H1 (cell line): ENCODE measurements around the gene TNRC6C. TPM values are rescaled to one million over a fixed set of nuclear protein-coding genes. Genes with fewer than 3 reads are reported as not detected.

Experiments
- CTCF ChIA-PET: fragments of 300-600 bp; sonication (Branson Sonifier 250); formaldehyde crosslinking; loops from one replicate; lab custom pipeline; 2021; ENCODE audit not compliant: partially characterized antibody; lab: Charles Lee
- POLR2A ChIA-PET: fragments of 300-600 bp; sonication (Branson Sonifier 250); formaldehyde crosslinking; loops from one replicate; lab custom pipeline; 2021; ENCODE audit warnings: inconsistent platforms; ENCODE audit not compliant: partially characterized antibody; lab: Charles Lee
- DNase-seq, 2 experiments: peaks; one replicate each; pipeline versions ENCODE4 v3.0.0 to v3.0.0-alpha.2; 2010 to 2022; ENCODE audit warnings: low spot score in 2 of 2, low read depth in 1 of 2, mixed read lengths in 1 of 2
- FAIRE-seq: peaks from 2 replicates; lab custom pipeline; 2011; peaks lifted over from hg19 to GRCh38; lab: Jason Lieb, UNC
- H2AFZ ChIP-seq: 2 replicates; pipeline ENCODE4 v1.8.1; 2012; ENCODE audit warnings: low read length, inconsistent platforms
- H2AK5ac ChIP-seq: 2 replicates; pipeline ENCODE4 v1.6.1; 2013; ENCODE audit warnings: low read depth, low read length
- H2BK120ac ChIP-seq: replicated peaks from 2 replicates; pipeline ENCODE3; 2013; ENCODE audit warnings: low read depth, low read length, inconsistent platforms
- H2BK12ac ChIP-seq: 2 replicates; pipeline ENCODE4 v1.6.1; 2013; ENCODE audit warnings: low read depth, low read length
- H2BK15ac ChIP-seq: 2 replicates; pipeline ENCODE4 v1.6.1; 2013; ENCODE audit warnings: low read length
- H2BK20ac ChIP-seq: 2 replicates; pipeline ENCODE4 v1.6.1; 2013; ENCODE audit warnings: low read length
- H2BK5ac ChIP-seq: 2 replicates; pipeline ENCODE4 v1.6.1; 2013; ENCODE audit warnings: low read depth, low read length
- H3K14ac ChIP-seq: 2 replicates; pipeline ENCODE4 v1.6.1; 2013; ENCODE audit warnings: inconsistent platforms; ENCODE audit not compliant: insufficient read length
- H3K18ac ChIP-seq: 2 replicates; pipeline ENCODE4 v1.6.1; 2013; ENCODE audit warnings: low read length; ENCODE audit errors: extremely low read depth
- H3K23ac ChIP-seq: 2 replicates; pipeline ENCODE4 v1.6.1; 2013; ENCODE audit warnings: inconsistent platforms; ENCODE audit not compliant: insufficient read length
- H3K23me2 ChIP-seq: 2 replicates; pipeline ENCODE4 v1.6.1; 2013; ENCODE audit warnings: low read depth, low read length
- H3K27ac ChIP-seq: 2 replicates; pipeline ENCODE4 v1.6.1; 2011; ENCODE audit warnings: low read depth, low read length, inconsistent platforms
- H3K27me3 ChIP-seq, 4 experiments: replicated peaks in 1 of 4; 1 replicate in 1 of 4; 2 replicates in 3 of 4; pipeline versions ENCODE4 v1.6.1 to v1.8.1; 2011 to 2013; ENCODE audit warnings: low read length in 3 of 4, mild to moderate bottlenecking in 3 of 4, inconsistent platforms in 2 of 4, mixed read lengths in 2 of 4, moderate library complexity in 1 of 4; ENCODE audit not compliant: control insufficient read depth in 3 of 4, insufficient read depth in 3 of 4; ENCODE audit errors: extremely low read depth in 1 of 4
- H3K36me3 ChIP-seq, 4 experiments: 2 replicates each; pipeline versions ENCODE4 v1.6.1 to v1.8.1; 2011 to 2013; ENCODE audit warnings: mild to moderate bottlenecking in 4 of 4, low read length in 3 of 4, moderate library complexity in 2 of 4, control low read depth in 1 of 4, inconsistent platforms in 1 of 4; ENCODE audit not compliant: insufficient read depth in 4 of 4, control insufficient read depth in 2 of 4
- H3K4ac ChIP-seq: replicated peaks from 2 replicates; pipeline ENCODE3; 2013; ENCODE audit warnings: low read length, low read depth, mixed read lengths, inconsistent platforms; ENCODE audit not compliant: insufficient read length
- H3K4me1 ChIP-seq, 4 experiments: replicated peaks in 1 of 4; 1 replicate in 1 of 4; 2 replicates in 3 of 4; pipeline versions ENCODE4 v1.6.1 to v1.8.1; 2011 to 2013; ENCODE audit warnings: low read length in 3 of 4, inconsistent platforms in 2 of 4, mixed read lengths in 1 of 4; ENCODE audit not compliant: insufficient read depth in 4 of 4, control insufficient read depth in 3 of 4
- H3K4me2 ChIP-seq, 2 experiments: 2 replicates each; pipeline versions ENCODE4 v1.6.1 to v1.8.1; 2011 to 2013; ENCODE audit warnings: low read depth in 2 of 2, low read length in 2 of 2, control low read depth in 1 of 2, inconsistent platforms in 1 of 2, mild to moderate bottlenecking in 1 of 2; ENCODE audit not compliant: insufficient read depth in 1 of 2
- H3K4me3 ChIP-seq, 4 experiments: fragments of 200-600, 300-600 bp in 1 of 4; sonication (generic), shearing (Covaris generic), sonication (Bioruptor Twin) in 1 of 4; 2 replicates each; pipeline versions ENCODE4 v1.5.1 to v1.8.1; 2011 to 2016; ENCODE audit warnings: low read length in 4 of 4, low read depth in 3 of 4, control low read depth in 2 of 4, inconsistent platforms in 2 of 4, mild to moderate bottlenecking in 2 of 4, mixed read lengths in 1 of 4, moderate library complexity in 1 of 4; ENCODE audit not compliant: insufficient read depth in 2 of 4; ENCODE audit errors: extremely low read depth in 1 of 4
- H3K56ac ChIP-seq: replicated peaks from 2 replicates; pipeline ENCODE3; 2013; ENCODE audit warnings: low read depth, mild to moderate bottlenecking, mixed read lengths, low read length, inconsistent platforms; ENCODE audit not compliant: insufficient read length
- H3K79me1 ChIP-seq: 2 replicates; pipeline ENCODE4 v1.6.1; 2013; ENCODE audit warnings: low read depth, low read length, control low read depth
- H3K79me2 ChIP-seq, 2 experiments: 2 replicates each; pipeline versions ENCODE4 v1.6.1 to v1.8.1; 2012 to 2013; ENCODE audit warnings: low read length in 2 of 2, mild to moderate bottlenecking in 2 of 2, inconsistent platforms in 1 of 2; ENCODE audit not compliant: insufficient read depth in 2 of 2, control insufficient read depth in 1 of 2
- H3K9ac ChIP-seq, 4 experiments: replicated peaks in 1 of 4; 1 replicate in 1 of 4; 2 replicates in 3 of 4; pipeline versions ENCODE4 v1.6.1 to v1.8.1; 2011 to 2013; ENCODE audit warnings: low read depth in 3 of 4, low read length in 3 of 4, control low read depth in 2 of 4, mild to moderate bottlenecking in 2 of 4, moderate library complexity in 2 of 4, inconsistent platforms in 1 of 4; ENCODE audit errors: extremely low read depth in 1 of 4
- H3K9me3 ChIP-seq, 2 experiments: 2 replicates each; pipeline versions ENCODE4 v1.6.1 to v1.8.1; 2012 to 2013; ENCODE audit warnings: mild to moderate bottlenecking in 2 of 2, moderate library complexity in 2 of 2, control low read depth in 1 of 2, inconsistent platforms in 1 of 2, low read depth in 1 of 2, low read length in 1 of 2, mixed read lengths in 1 of 2; ENCODE audit not compliant: insufficient read depth in 2 of 2
- H4K20me1 ChIP-seq, 2 experiments: replicated peaks in 1 of 2; 2 replicates each; pipeline versions ENCODE3 to v1.8.1; 2011 to 2013; ENCODE audit warnings: inconsistent platforms in 2 of 2, low read length in 2 of 2, mild to moderate bottlenecking in 1 of 2; ENCODE audit not compliant: insufficient read depth in 2 of 2, control insufficient read depth in 1 of 2
- H4K5ac ChIP-seq: 2 replicates; pipeline ENCODE4 v1.6.1; 2013; ENCODE audit warnings: low read length, low read depth, mixed read lengths, inconsistent platforms; ENCODE audit not compliant: insufficient read length
- H4K8ac ChIP-seq: 2 replicates; pipeline ENCODE4 v1.8.0; 2013; ENCODE audit warnings: mild to moderate bottlenecking, moderate library complexity, low read length, inconsistent platforms; ENCODE audit not compliant: insufficient read depth; ENCODE audit errors: extremely low read depth
- H4K91ac ChIP-seq: replicated peaks from 2 replicates; pipeline ENCODE3; 2013; ENCODE audit warnings: low read length, mixed read lengths, inconsistent platforms; ENCODE audit not compliant: insufficient read length
- ATF3 ChIP-seq: IDR thresholded peaks from 2 replicates; pipeline ENCODE4 v1.6.1; 2011; ENCODE audit warnings: low read depth, mild to moderate bottlenecking, low read length; ENCODE audit not compliant: insufficient read depth
- BACH1 ChIP-seq: IDR thresholded peaks from 2 replicates; pipeline ENCODE4 v1.6.1; 2012; ENCODE audit warnings: low read length, improper control_type of control experiment
- CHD2 ChIP-seq: IDR thresholded peaks from 2 replicates; pipeline ENCODE4 v1.6.1; 2012; ENCODE audit warnings: low read length, improper control_type of control experiment
- E2F6 ChIP-seq: IDR thresholded peaks from 2 replicates; pipeline ENCODE4 v1.6.1; 2012; ENCODE audit warnings: inconsistent platforms
- HDAC2 ChIP-seq, 2 experiments: fragments of 300-600 bp in 1 of 2; sonication (generic) in 1 of 2; IDR thresholded peaks; 2 replicates each; pipeline ENCODE4 v1.6.1; 2011 to 2012; ENCODE audit warnings: low read depth in 2 of 2, low read length in 2 of 2, mild to moderate bottlenecking in 2 of 2, moderate library complexity in 2 of 2, borderline replicate concordance in 1 of 2, inconsistent platforms in 1 of 2
- POLR2A ChIP-seq, 2 experiments: IDR thresholded peaks; 1 replicate in 1 of 2; 2 replicates in 1 of 2; pipeline ENCODE4 v1.6.1; 2011; ENCODE audit warnings: low read depth in 2 of 2, low read length in 2 of 2, mild to moderate bottlenecking in 2 of 2; ENCODE audit errors: control extremely low read depth in 1 of 2
- POLR2AphosphoS5 ChIP-seq: IDR thresholded peaks from 2 replicates; pipeline ENCODE4 v1.6.1; 2011; ENCODE audit warnings: low read depth, low read length
- RFX5 ChIP-seq: IDR thresholded peaks from 2 replicates; pipeline ENCODE4 v1.6.1; 2011; ENCODE audit warnings: low read depth, low read length, improper control_type of control experiment, borderline replicate concordance
- RNF2 ChIP-seq: fragments of 200-900, 300-1000 bp; sonication (generic); IDR thresholded peaks from 2 replicates; pipeline ENCODE4 v1.7.1; 2016; ENCODE audit warnings: borderline replicate concordance, low read depth, mild to moderate bottlenecking, antibody characterized with exemption, low read length; ENCODE audit not compliant: poor library complexity, severe bottlenecking; ENCODE audit errors: missing control alignments
- SIN3A ChIP-seq, 2 experiments: IDR thresholded peaks in 1 of 2; conservative IDR thresholded peaks in 1 of 2; 2 replicates each; pipeline ENCODE4 v1.6.1; 2011 to 2012; ENCODE audit warnings: low read length in 2 of 2, improper control_type of control experiment in 1 of 2, low read depth in 1 of 2, mild to moderate bottlenecking in 1 of 2
- SIX5 ChIP-seq: IDR thresholded peaks from 2 replicates; pipeline ENCODE4 v1.6.1; 2011; ENCODE audit warnings: mild to moderate bottlenecking, low read depth, low read length
- WGBS, 2 experiments: shearing (Covaris generic) in 1 of 2; methylation state at CpG; one replicate each; pipeline versions ENCODE4 v1.1.6 to v1.1.7; 2013 to 2015; ENCODE audit warnings: low lambda C conversion rate in 2 of 2, mixed read lengths in 2 of 2, inconsistent platforms in 1 of 2, low coverage in 1 of 2, missing lambda C conversion rate in 1 of 2; ENCODE audit not compliant: insufficient replicate concordance in 2 of 2, insufficient coverage in 1 of 2, insufficient read length in 1 of 2; ENCODE audit errors: extremely low coverage in 1 of 2, missing lambda C conversion rate in 1 of 2; 5-methylcytosine and 5-hydroxymethylcytosine counted together
- polyA plus RNA-seq, 7 experiments: library from polyadenylated mRNA; depleted of rRNA in 3 of 7; stranded (reverse) in 5 of 7; unstranded in 2 of 7; fragments of >200 nt in 5 of 7; fragments of 200-250 nt in 2 of 7; gene quantifications; 1 replicate in 5 of 7; 2 replicates in 1 of 7; 4 replicates in 1 of 7; pipeline versions ENCODE4 v1.2.1 to v1.2.3, GENCODE V29; 2011 to 2013; ENCODE audit warnings: missing spikeins in 2 of 7, mixed read lengths in 2 of 7
- total RNA-seq: library from RNA; stranded (reverse); fragmentation: NEBNext Ultra II Directional; extraction: Animal tissue kit (Norgen Biotek cat#: 25700); gene quantifications from 2 replicates; pipeline ENCODE4 v1.2.1, GENCODE V29; 2021

TNRC6C gene
- total and polyA plus RNA-seq, 2 of the 8 experiments (the other 6 are each of a cell fraction or from before 2014, with no cell fraction given): 2.8 to 28.9 TPM

GRCh38 chr17:77936881-77937280, 21.6 kb upstream of the TNRC6C start:
- Histone ChIP-seq H2BK120ac (no peak overlapping the region), H2AK5ac (0 out of 2 replicates have a peak overlapping the region, but pooled peaks have one; percentile 0), H3K36me3 (no peaks in the 10 kb centered on the region), H3K4ac (no peak overlapping the region), H3K56ac (no peak overlapping the region), H2BK12ac (peak overlapping the region; percentile 88; the same call in 1 of the 2 replicates), H3K4me2 (no peak overlapping the region), H3K4me3 (no peak overlapping the region), H4K20me1 (no peaks in the 10 kb centered on the region), H2BK15ac (peak overlapping the region; percentile 53; the same call in 1 of the 2 replicates), H3K9ac (no peak overlapping the region), H3K18ac (0 out of 2 replicates have a peak overlapping the region, but pooled peaks have one; percentile 29), H3K14ac (no peak overlapping the region), H2AFZ (no peak overlapping the region), H3K4me1 (peaks cover 2 to 9% (median 7%) of the 10 kb centered on the region in 4 experiments; a peak in 6 of 7 replicates), H2BK5ac (peak overlapping the region; percentile 55; the same call in 1 of the 2 replicates), H3K79me1 (no peaks in the 10 kb centered on the region), H2BK20ac (peak overlapping the region; percentile 28; the same call in 1 of the 2 replicates), H4K91ac (peak overlapping the region; percentile 20), H3K23me2 (no peaks in the 10 kb centered on the region), H4K5ac (peak overlapping the region; percentile 19), H4K8ac (no peak overlapping the region; the same call in 1 of the 2 replicates), H3K9me3 (no peaks in the 10 kb centered on the region), H3K23ac (no peak overlapping the region), H3K27me3 (no peaks in the 10 kb centered on the region; a peak in 1 of 7 replicates), H3K79me2 (no peaks in the 10 kb centered on the region), H3K27ac (no peak overlapping the region)
- WGBS, 2 experiments: 91% methylated on average over 10 of the region's 10 CpGs; no CpG with 5 or more reads in 1 of the 2 experiments
- ChIA-PET POLR2A (interaction anchor here (0.7 to 10.3 kb wide), 2 partner anchors 12 to 19 kb away, joined by 4 to 100 read pairs; partner anchors contain the start of gene TNRC6C), CTCF (interaction anchor here (1.4 kb wide), 1 partner anchor 44 kb away, joined by 5 read pairs; no protein-coding TSS in a partner anchor)
- FAIRE-seq (no peak), DNase-seq (no peak)
- no peak for TF ChIP-seq ATF3
- TF ChIP-seq RNF2: no peak
- TF ChIP-seq SIX5: no peak
- peak; percentile 32; the same call in 1 of the 2 replicates for TF ChIP-seq E2F6
- TF ChIP-seq HDAC2 (IDR thresholded peaks at IDR 0.05; ENCODE audit: borderline replicate concordance in 1 of 2, low read depth in 2 of 2, low read length in 2 of 2): no peak
- no peak for TF ChIP-seq RFX5
- no peak for TF ChIP-seq POLR2AphosphoS5
- TF ChIP-seq SIN3A (conservative IDR thresholded peaks at IDR 0.05 in 1 of 2, IDR thresholded peaks at IDR 0.05 in 1 of 2; ENCODE audit: low read depth in 1 of 2, low read length in 2 of 2): no peak
- TF ChIP-seq BACH1: no peak
- no peak for TF ChIP-seq CHD2
- TF ChIP-seq POLR2A (IDR thresholded peaks at IDR 0.05; ENCODE audit: control extremely low read depth in 1 of 2, low read depth in 2 of 2, low read length in 2 of 2): no peak
